ENCODE results near the gene USP32.

- no peak for TF ChIP-seq CTCF (IDR thresholded peaks at IDR 0.05)
- no peak for TF ChIP-seq POLR2A (IDR thresholded peaks at IDR 0.05)
Measured at GRCh38 chr17:60297760-60298401, 94.1 kb downstream of the USP32 start.
